NCI-H510A (cell line): ENCODE data around the gene IRX3.

Experiments
- DNase-seq: peaks from one replicate; lab custom pipeline; 2025; lab: John Stamatoyannopoulos, UW

The IRX3 gene

GRCh38 chr16:54286366-54287130 lies at the start of gene IRX3:
IRX3 (minus strand) TSS chr16:54286787; CDS start chr16:54286050, 737 bp downstream.
- peak; percentile 85 for DNase-seq

- no peak for DNase-seq
Observed at GRCh38 chr16:54335230-54335629, 48.6 kb upstream of the IRX3 start.

GRCh38 chr16:54334208-54334607 lies 47.6 kb upstream of the IRX3 start:
- no peak for DNase-seq

GRCh38 chr16:54331241-54332002 lies 44.8 kb upstream of the IRX3 start:
- DNase-seq, result no peak

GRCh38 chr16:54327609-54328008 lies 41.0 kb upstream of the IRX3 start:
- DNase-seq, result no peak

GRCh38 chr16:54326266-54326662 lies 39.7 kb upstream of the IRX3 start:
- no peak for DNase-seq

GRCh38 chr16:54325616-54326265 lies 39.2 kb upstream of the IRX3 start:
- DNase-seq, result no peak

- peak; percentile 2 for DNase-seq
Observed at GRCh38 chr16:54324716-54325115, 38.1 kb upstream of the IRX3 start.

GRCh38 chr16:54320697-54321340 lies 34.2 kb upstream of the IRX3 start:
- DNase-seq, result no peak

GRCh38 chr16:54318941-54319340 lies 32.4 kb upstream of the IRX3 start:
- no peak for DNase-seq

- no peak for DNase-seq
Observed at GRCh38 chr16:54317101-54317611, 30.6 kb upstream of the IRX3 start.

GRCh38 chr16:54316095-54316889 lies 29.7 kb upstream of the IRX3 start:
- DNase-seq, result no peak

GRCh38 chr16:54313789-54314188 lies 27.2 kb upstream of the IRX3 start:
- DNase-seq, result no peak

GRCh38 chr16:54312502-54312991 lies 26.0 kb upstream of the IRX3 start:
- DNase-seq, result no peak

GRCh38 chr16:54309341-54309740 lies 22.8 kb upstream of the IRX3 start:
- no peak for DNase-seq

GRCh38 chr16:54305080-54305479 lies 18.5 kb upstream of the IRX3 start:
- DNase-seq, result no peak

GRCh38 chr16:54303613-54304012 lies 17.0 kb upstream of the IRX3 start:
- no peak for DNase-seq

- DNase-seq, result no peak
Observed at GRCh38 chr16:54297154-54297553, 10.6 kb upstream of the IRX3 start.

GRCh38 chr16:54296543-54296942 lies 10.0 kb upstream of the IRX3 start:
- DNase-seq, result no peak

GRCh38 chr16:54291656-54292487 lies 5.3 kb upstream of the IRX3 start:
- DNase-seq, result no peak
